Omental fat pad (tissue), 4 donors: ENCODE measurements around the gene TDRD9. TPM values are rescaled to one million over a fixed set of nuclear protein-coding genes. Genes with fewer than 3 reads are reported as not detected.

ENCODE experiments used
- ATAC-seq: fragments of 150-250 bp; one replicate; pipeline ENCODE4 v1.9.1; 2016; ENCODE audit warnings: mild to moderate bottlenecking, moderate library complexity; ENCODE audit not compliant: low FRiP score
- DNase-seq: peaks from one replicate; pipeline ENCODE4 v3.0.0-alpha.2; 2019; ENCODE audit warnings: low spot score
- CTCF ChIP-seq, 3 donors: fragments of 450-650 bp; IDR thresholded peaks; one replicate each; pipeline ENCODE4 v1.5.1; 2016 to 2017; ENCODE audit warnings: antibody characterized with exemption in 3 of 3, mild to moderate bottlenecking in 3 of 3, moderate library complexity in 2 of 3
- total RNA-seq, 4 donors: library from RNA; depleted of rRNA; stranded (reverse); fragments of >200 nt; gene quantifications; one replicate each; pipeline ENCODE4 v1.1.0, GENCODE V29; 2016

The TDRD9 gene
- total RNA-seq, 4 donors from 2014 or later = 0.28 to 8.0 (median 1.1) TPM

GRCh38 chr14:103899316-103899715 lies 28.9 kb upstream of the TDRD9 start:
- no peak for ATAC-seq
- TF ChIP-seq CTCF (IDR thresholded peaks at IDR 0.05) = no peak

GRCh38 chr14:103899833-103900232 lies 28.4 kb upstream of the TDRD9 start:
- no peak for TF ChIP-seq CTCF (IDR thresholded peaks at IDR 0.05)
- DNase-seq (no peak), ATAC-seq (no peak)

More at GRCh38 chr14:103899316-103899715, 28.9 kb upstream of the TDRD9 start:
- no peak for DNase-seq

- ATAC-seq (no peak), DNase-seq (no peak)
- TF ChIP-seq CTCF (IDR thresholded peaks at IDR 0.05) = no peak
Observed at GRCh38 chr14:103904493-103905107, 23.7 kb upstream of the TDRD9 start.

GRCh38 chr14:103905842-103906456 lies 22.3 kb upstream of the TDRD9 start:
- no peak for TF ChIP-seq CTCF (IDR thresholded peaks at IDR 0.05)
- ATAC-seq (no peak), DNase-seq (no peak)

- no peak for TF ChIP-seq CTCF (IDR thresholded peaks at IDR 0.05)
- ATAC-seq (no peak), DNase-seq (no peak)
Observed at GRCh38 chr14:103908580-103908979, 19.7 kb upstream of the TDRD9 start.

- no peak for TF ChIP-seq CTCF (IDR thresholded peaks at IDR 0.05)
- ATAC-seq = no peak
- no peak for DNase-seq
Observed at GRCh38 chr14:103909531-103910261, 18.6 kb upstream of the TDRD9 start.
